WTC11 (cell line): Measurements from ENCODE around the gene NAA50.

Source experiments
- ESRRA ChIP-seq: sonication (generic); formaldehyde crosslinking; IDR thresholded peaks from 2 replicates; pipeline ENCODE4 v1.8.1; 2022; ENCODE audit warnings: mild to moderate bottlenecking, missing genetic modification reagents, borderline replicate concordance
- TP53 ChIP-seq: sonication (generic); formaldehyde crosslinking; IDR thresholded peaks from 2 replicates; pipeline ENCODE4 v1.8.1; 2023; ENCODE audit warnings: mild to moderate bottlenecking, missing genetic modification reagents
- ZNF317 ChIP-seq: sonication (generic); formaldehyde crosslinking; IDR thresholded peaks from 2 replicates; pipeline ENCODE4 v1.8.1; 2023; ENCODE audit warnings: low read depth, mild to moderate bottlenecking, moderate library complexity, missing genetic modification reagents, borderline replicate concordance
- TF ChIP-seq, protein P1 (sequence below): fragments of 250-450 bp; sonication (Bioruptor Pico); IDR thresholded peaks from 2 replicates; pipeline ENCODE4 v1.9.0; 2021; ENCODE audit warnings: mild to moderate bottlenecking, borderline replicate concordance
- TF ChIP-seq, protein P2 (sequence below): sonication (generic); formaldehyde crosslinking; IDR thresholded peaks from 2 replicates; pipeline ENCODE4 v1.8.1; 2023; ENCODE audit warnings: mild to moderate bottlenecking, missing genetic modification reagents, moderate library complexity
- TF ChIP-seq, protein P3 (sequence below): fragments of 200-600 bp; IDR thresholded peaks from 2 replicates; pipeline ENCODE4 v1.8.0; 2022; ENCODE audit warnings: antibody characterized with exemption

DNA sequence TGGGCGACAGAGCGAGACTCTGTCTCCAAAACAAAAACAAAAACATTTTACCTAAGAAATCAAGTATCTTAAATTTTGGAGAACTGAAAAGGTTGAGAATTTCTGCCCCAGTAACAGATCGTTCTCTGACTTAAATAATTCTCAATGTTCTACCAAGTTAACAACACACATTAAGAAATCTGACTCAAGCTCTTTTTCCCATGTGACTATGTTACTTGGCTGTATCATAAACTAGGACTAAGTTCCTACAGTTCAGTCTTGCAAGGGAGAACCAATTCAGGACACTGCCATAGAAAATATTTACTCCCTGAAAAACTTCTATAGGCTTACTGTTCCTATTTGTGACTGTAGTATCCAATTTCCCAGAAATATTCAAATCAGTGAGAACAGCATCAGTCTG lies 28.7 kb downstream of the NAA50 start:
- TF ChIP-seq, protein P1, sequence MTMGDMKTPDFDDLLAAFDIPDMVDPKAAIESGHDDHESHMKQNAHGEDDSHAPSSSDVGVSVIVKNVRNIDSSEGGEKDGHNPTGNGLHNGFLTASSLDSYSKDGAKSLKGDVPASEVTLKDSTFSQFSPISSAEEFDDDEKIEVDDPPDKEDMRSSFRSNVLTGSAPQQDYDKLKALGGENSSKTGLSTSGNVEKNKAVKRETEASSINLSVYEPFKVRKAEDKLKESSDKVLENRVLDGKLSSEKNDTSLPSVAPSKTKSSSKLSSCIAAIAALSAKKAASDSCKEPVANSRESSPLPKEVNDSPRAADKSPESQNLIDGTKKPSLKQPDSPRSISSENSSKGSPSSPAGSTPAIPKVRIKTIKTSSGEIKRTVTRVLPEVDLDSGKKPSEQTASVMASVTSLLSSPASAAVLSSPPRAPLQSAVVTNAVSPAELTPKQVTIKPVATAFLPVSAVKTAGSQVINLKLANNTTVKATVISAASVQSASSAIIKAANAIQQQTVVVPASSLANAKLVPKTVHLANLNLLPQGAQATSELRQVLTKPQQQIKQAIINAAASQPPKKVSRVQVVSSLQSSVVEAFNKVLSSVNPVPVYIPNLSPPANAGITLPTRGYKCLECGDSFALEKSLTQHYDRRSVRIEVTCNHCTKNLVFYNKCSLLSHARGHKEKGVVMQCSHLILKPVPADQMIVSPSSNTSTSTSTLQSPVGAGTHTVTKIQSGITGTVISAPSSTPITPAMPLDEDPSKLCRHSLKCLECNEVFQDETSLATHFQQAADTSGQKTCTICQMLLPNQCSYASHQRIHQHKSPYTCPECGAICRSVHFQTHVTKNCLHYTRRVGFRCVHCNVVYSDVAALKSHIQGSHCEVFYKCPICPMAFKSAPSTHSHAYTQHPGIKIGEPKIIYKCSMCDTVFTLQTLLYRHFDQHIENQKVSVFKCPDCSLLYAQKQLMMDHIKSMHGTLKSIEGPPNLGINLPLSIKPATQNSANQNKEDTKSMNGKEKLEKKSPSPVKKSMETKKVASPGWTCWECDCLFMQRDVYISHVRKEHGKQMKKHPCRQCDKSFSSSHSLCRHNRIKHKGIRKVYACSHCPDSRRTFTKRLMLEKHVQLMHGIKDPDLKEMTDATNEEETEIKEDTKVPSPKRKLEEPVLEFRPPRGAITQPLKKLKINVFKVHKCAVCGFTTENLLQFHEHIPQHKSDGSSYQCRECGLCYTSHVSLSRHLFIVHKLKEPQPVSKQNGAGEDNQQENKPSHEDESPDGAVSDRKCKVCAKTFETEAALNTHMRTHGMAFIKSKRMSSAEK: no peak
- TF ChIP-seq, protein P2, sequence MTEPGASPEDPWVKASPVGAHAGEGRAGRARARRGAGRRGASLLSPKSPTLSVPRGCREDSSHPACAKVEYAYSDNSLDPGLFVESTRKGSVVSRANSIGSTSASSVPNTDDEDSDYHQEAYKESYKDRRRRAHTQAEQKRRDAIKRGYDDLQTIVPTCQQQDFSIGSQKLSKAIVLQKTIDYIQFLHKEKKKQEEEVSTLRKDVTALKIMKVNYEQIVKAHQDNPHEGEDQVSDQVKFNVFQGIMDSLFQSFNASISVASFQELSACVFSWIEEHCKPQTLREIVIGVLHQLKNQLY (CRISPR knock-in tag): no peak
- no peak for TF ChIP-seq ESRRA (CRISPR knock-in tag)
- TF ChIP-seq, protein P3, sequence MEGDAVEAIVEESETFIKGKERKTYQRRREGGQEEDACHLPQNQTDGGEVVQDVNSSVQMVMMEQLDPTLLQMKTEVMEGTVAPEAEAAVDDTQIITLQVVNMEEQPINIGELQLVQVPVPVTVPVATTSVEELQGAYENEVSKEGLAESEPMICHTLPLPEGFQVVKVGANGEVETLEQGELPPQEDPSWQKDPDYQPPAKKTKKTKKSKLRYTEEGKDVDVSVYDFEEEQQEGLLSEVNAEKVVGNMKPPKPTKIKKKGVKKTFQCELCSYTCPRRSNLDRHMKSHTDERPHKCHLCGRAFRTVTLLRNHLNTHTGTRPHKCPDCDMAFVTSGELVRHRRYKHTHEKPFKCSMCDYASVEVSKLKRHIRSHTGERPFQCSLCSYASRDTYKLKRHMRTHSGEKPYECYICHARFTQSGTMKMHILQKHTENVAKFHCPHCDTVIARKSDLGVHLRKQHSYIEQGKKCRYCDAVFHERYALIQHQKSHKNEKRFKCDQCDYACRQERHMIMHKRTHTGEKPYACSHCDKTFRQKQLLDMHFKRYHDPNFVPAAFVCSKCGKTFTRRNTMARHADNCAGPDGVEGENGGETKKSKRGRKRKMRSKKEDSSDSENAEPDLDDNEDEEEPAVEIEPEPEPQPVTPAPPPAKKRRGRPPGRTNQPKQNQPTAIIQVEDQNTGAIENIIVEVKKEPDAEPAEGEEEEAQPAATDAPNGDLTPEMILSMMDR: no peak
- no peak for TF ChIP-seq ZNF317
- no peak for TF ChIP-seq TP53 (CRISPR knock-in tag)
